HG03439 (cell line): ENCODE data around the gene FAN1.

Experiments
- ATAC-seq: cut with Tn5 transposase; IDR thresholded peaks from one replicate; pipeline ENCODE4 v1.9.1; 2021; ENCODE audit warnings: mild to moderate bottlenecking, moderate library complexity; ENCODE audit not compliant: unreplicated experiment

FAN1 gene

DNA sequence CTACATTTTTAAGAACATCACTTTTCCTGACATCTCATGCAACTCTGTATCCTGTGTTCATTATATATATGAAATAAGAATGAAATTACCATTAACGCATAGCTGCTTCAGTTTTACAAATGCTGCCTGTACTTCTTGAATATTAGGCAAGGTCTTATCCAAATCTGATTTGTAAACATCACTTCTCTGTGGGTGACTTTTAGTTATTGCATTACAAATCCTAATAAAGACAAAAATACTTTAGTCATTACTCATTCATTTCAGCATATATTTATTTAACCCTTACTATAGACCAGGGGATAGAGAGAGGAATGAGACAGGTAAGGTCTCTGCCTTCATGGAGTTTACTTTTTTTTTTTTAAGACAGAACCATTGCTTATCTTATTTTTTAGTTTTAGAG lies 51.0 kb downstream of the FAN1 start:
- no peak for ATAC-seq

DNA sequence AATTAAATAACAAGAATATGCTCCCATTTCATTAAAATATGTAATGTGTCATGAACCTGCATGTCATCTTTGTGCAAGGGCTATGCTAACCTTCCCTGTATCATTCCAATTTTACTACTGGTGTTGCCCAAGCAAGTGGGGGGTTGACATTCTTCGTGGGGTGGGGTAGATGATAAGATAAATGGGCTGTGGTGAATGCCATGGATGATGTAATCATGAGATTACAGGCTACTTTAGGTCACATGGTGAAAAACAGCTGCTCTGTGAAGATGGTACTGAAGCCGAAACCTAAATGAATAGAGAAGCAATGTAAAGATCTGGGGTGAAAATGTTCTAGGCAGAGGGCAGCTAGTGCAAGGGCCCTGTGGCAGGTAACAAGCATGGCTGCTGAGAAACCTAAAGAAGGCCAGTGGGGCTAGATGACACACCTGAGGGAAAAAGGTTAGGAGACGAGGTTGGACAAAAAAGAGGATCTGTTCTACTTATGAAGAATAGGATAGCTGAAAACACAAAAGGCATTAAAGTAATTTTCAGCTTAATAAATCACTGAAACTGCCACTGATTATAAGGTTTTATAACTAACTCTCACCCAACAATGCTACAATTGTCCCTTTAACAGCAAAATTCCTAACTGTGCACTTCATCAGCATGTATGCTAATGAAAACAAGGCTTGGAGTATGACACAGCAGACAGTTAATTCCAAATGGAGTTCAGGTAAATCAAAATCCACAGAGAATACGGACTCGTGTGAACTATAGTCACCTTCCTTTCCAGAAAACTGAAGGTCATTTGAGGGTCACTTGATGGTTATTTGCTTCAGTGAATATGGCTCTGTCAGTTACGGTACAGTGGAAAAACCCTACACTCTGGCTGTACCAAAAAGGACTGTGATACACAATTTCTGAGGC lies 52.8 kb downstream of the FAN1 start:
- ATAC-seq, result no peak

- no peak for ATAC-seq
These were observed 54.5 kb downstream of the FAN1 start for GRCh38 chr15:30958219-30958618.

DNA sequence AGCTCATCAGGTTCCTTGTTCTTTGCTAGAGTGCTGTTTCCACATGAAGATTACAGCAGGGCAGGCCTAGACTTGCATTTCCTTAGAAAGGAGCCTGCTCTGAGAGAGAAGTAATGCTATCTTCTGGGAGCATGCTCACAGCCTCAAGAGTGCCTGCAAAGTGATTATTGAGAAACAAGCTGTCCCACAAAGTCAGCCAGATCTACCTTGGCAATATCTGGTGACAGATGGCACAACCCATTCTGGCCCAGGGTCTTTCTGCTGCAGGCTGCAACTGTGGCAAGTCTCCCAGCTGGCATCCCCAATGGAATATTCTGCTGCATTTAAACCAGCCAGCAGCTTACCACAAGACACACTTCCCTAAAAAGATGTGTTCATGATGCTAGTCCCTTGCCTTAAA lies 58.4 kb downstream of the FAN1 start:
- no peak for ATAC-seq

- no peak for ATAC-seq
These were observed 58.9 kb downstream of the FAN1 start for GRCh38 chr15:30962659-30963058.

DNA sequence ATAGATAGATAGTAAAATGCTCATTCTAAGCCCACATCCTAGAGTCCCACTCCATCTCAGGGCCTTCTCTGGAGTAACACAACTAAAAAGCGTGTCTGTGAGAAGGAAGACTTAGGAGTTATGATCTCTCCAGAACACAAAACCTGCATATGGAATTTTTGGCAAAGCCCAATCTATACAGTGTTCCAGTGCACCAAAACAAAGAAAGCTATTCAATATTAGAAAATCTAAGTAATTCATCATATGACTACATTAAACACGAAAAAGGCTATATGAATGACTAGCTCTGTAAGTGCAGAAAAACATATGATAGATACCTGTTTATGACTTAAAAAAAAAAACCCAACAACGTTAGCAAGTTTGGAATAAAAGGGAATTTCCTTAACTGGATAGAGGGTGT lies 60.0 kb downstream of the FAN1 start:
- ATAC-seq, result no peak

- no peak for ATAC-seq
These were observed 66.0 kb downstream of the FAN1 start for GRCh38 chr15:30969724-30970123.

GRCh38 chr15:30973379-30973778 lies 69.7 kb downstream of the FAN1 start:
- no peak for ATAC-seq

DNA sequence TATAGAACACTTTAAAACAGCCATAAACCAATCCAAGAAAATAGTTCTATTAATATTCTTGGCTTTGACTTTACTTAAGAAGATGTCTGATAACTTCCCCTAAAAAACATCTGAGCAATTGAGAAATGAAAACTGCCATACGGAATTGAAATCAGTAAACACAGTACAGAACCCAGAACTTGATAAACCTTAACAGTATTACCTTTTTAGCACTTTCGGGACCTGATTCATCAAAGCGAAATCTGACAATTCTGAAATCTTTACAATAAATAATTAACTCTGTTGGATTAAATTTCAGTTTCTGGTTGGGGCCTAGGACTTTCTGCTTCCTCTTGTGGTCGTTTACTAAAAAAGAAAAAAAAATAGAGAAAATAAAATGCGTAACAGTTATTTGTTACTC lies 70.4 kb downstream of the FAN1 start:
- no peak for ATAC-seq

- no peak for ATAC-seq
These were observed 74.6 kb downstream of the FAN1 start for GRCh38 chr15:30978328-30978727.

GRCh38 chr15:30979457-30979856 lies 75.7 kb downstream of the FAN1 start:
- no peak for ATAC-seq

GRCh38 chr15:30984118-30984517 lies 80.4 kb downstream of the FAN1 start:
- ATAC-seq, result no peak

GRCh38 chr15:30984542-30984941 lies 80.8 kb downstream of the FAN1 start:
- ATAC-seq, result no peak

DNA sequence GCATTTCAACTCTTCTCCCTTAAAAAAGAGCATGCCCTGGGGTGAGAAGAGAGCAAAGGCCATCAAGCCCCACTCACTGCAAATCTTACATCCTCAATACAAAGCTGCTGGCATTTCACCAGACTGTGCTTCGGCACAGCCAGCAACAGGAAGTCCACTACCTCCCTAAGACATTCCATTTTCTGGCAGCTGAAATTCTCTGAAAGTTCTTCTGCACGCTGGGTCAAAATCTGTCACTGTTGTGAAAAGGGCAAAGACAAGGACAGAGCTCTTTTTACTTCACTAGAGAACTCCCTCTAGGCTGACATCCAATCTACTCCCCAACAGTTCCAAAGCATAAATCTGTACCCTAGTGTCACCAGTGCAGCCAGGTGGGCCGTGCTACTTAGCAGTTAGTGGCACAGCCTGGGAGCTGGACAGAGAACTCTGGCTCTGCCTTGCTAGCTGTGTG lies 81.4 kb downstream of the FAN1 start:
- ATAC-seq, result no peak

GRCh38 chr15:30990036-30990435 lies 86.3 kb downstream of the FAN1 start:
- no peak for ATAC-seq

- ATAC-seq, result peak; percentile 6
These were observed 86.9 kb downstream of the FAN1 start for GRCh38 chr15:30990446-30991254.

- ATAC-seq, result peak; percentile 87
These were observed 87.8 kb downstream of the FAN1 start, which contains the start of gene MTMR10 for GRCh38 chr15:30991255-30992235. MTMR10 (minus strand) TSS chr15:30991628; CDS start chr15:30991506, 122 bp downstream.

- no peak for ATAC-seq
These were observed 88.6 kb downstream of the FAN1 start for GRCh38 chr15:30992249-30992864.
